Spleen (tissue), 11 donors: ENCODE results near the gene LPO. TPM values are rescaled to one million over a fixed set of nuclear protein-coding genes. Genes with fewer than 3 reads are reported as not detected.

Experiments
- DNase-seq: peaks from one replicate; pipeline ENCODE4 v3.0.0-alpha.2; 2020
- H3K27ac ChIP-seq, 8 donors: fragments of 200-600 bp; sonication (generic) in 7 of 8; 1 replicate in 4 of 8; 2 replicates in 4 of 8; pipeline versions ENCODE4 v1.5.0 to v1.8.0; 2016 to 2021; ENCODE audit warnings: inconsistent platforms in 4 of 8, mild to moderate bottlenecking in 4 of 8, moderate library complexity in 1 of 8
- H3K27me3 ChIP-seq, 7 donors: fragments of 200-600 bp; sonication (generic) in 6 of 7; replicated peaks in 1 of 7; 1 replicate in 4 of 7; 2 replicates in 3 of 7; pipeline versions ENCODE4 v1.5.0 to v1.8.0; 2016 to 2021; ENCODE audit warnings: inconsistent platforms in 3 of 7, mild to moderate bottlenecking in 1 of 7
- H3K36me3 ChIP-seq, 6 donors: fragments of 200-600 bp; sonication (generic) in 5 of 6; 1 replicate in 4 of 6; 2 replicates in 2 of 6; pipeline versions ENCODE4 v1.5.0 to v1.8.0; 2016 to 2021; ENCODE audit warnings: inconsistent platforms in 2 of 6
- H3K4me1 ChIP-seq, 6 donors: fragments of 200-600 bp; sonication (generic) in 5 of 6; 1 replicate in 3 of 6; 2 replicates in 3 of 6; pipeline versions ENCODE4 v1.5.0 to v1.8.0; 2016 to 2021; ENCODE audit warnings: inconsistent platforms in 3 of 6
- H3K4me3 ChIP-seq, 8 donors: fragments of 200-600 bp; sonication (generic) in 7 of 8; 1 replicate in 4 of 8; 2 replicates in 4 of 8; pipeline versions ENCODE4 v1.5.0 to v1.8.0; 2016 to 2021; ENCODE audit warnings: inconsistent platforms in 4 of 8, mild to moderate bottlenecking in 4 of 8, moderate library complexity in 2 of 8
- H3K9me3 ChIP-seq, 8 donors: fragments of 200-600 bp; sonication (generic) in 7 of 8; 1 replicate in 4 of 8; 2 replicates in 4 of 8; pipeline versions ENCODE4 v1.5.0 to v1.8.0; 2016 to 2021; ENCODE audit warnings: inconsistent platforms in 4 of 8
- CTCF ChIP-seq, 11 experiments: fragments of 200-600 bp in 7 of 11; fragments of 450-650 bp in 4 of 11; sonication (generic) in 4 of 11; IDR thresholded peaks in 8 of 11; conservative IDR thresholded peaks in 3 of 11; 1 replicate in 7 of 11; 2 replicates in 4 of 11; pipeline versions ENCODE4 v1.4.0 to v1.8.0; 2016 to 2021; ENCODE audit warnings: antibody characterized with exemption in 11 of 11, inconsistent platforms in 4 of 11, mild to moderate bottlenecking in 1 of 11
- POLR2A ChIP-seq, 3 donors: fragments of 450-650 bp; IDR thresholded peaks; one replicate each; pipeline ENCODE4 v1.5.1; 2017; ENCODE audit warnings: antibody characterized with exemption in 3 of 3, mild to moderate bottlenecking in 1 of 3
- POLR2AphosphoS5 ChIP-seq, 3 donors: sonication (generic); formaldehyde crosslinking; IDR thresholded peaks; one replicate each; pipeline ENCODE4 v1.5.1; 2017; ENCODE audit warnings: antibody characterized with exemption in 3 of 3
- WGBS, 5 donors: extraction: QIAGEN DNeasy Blood & Tissue Kit in 3 of 5; methylation state at CpG; one replicate each; pipeline versions ENCODE4 v1.1.5 to v1.1.7; 2013 to 2018; 5-methylcytosine and 5-hydroxymethylcytosine counted together
- intact Hi-C: fragments of 100-400 bp; cut with DNase I; formaldehyde crosslinking; loops from one replicate; pipeline ENCODE4 v1.15.0; 2023; ENCODE audit warnings: low total_unique reads
- polyA plus RNA-seq, 3 donors: library from polyadenylated mRNA; stranded (reverse); fragments of 200-250 nt; gene quantifications; one replicate each; pipeline ENCODE4 v1.2.1, GENCODE V29; 2013
- total RNA-seq, 7 donors: library from RNA; depleted of rRNA in 3 of 7; stranded (reverse); fragments of >200 nt in 3 of 7; fragmentation: NEBNext Ultra II Directional in 4 of 7; extraction: Animal tissue kit (Norgen Biotek cat#: 25700) in 4 of 7; gene quantifications; one replicate each; pipeline versions ENCODE4 v1.1.0 to v1.2.1, GENCODE V29; 2016 to 2021
- donor health status: healthy with polysubstance abuse.
- donor health status: DM: no; HTN: no; CAD: no; lungs with moderate emphysema.
- donor health status: DM: no; HTN: no; CAD: no.
- donor health status: Bipolar disorder and iron deficiency.
- donor health status: healthy.
- donor health status: DM: no; HTN: no; CAD: no.
- donor health status: DM: yes; HTN: yes; CAD: no.

LPO gene
- total and polyA plus RNA-seq, 10 donors, result 0.02 to 0.10 (median 0.06) TPM; not detected in 7

GRCh38 chr17:58228679-58229078 is 9.7 kb upstream of the LPO start:
- intact Hi-C loops, result no loop called here
- H3K9me3 ChIP-seq, result no peaks in the 10 kb centered on the region
- no peaks in the 10 kb centered on the region for H3K36me3 ChIP-seq
- peaks cover 0 to 27% (median 17%) of the 10 kb centered on the region in 6 donors for H3K4me1 ChIP-seq
- no peak overlapping the region for H3K4me3 ChIP-seq
- H3K27ac ChIP-seq, result no peak overlapping the region
- 43 to 64% (median 57%) methylated on average over 3 of the region's 3 CpGs for whole genome bisulfite sequencing, 5 donors
- H3K27me3 ChIP-seq, result peaks cover 0 to 8% (median 0%) of the 10 kb centered on the region in 7 donors
- TF ChIP-seq POLR2AphosphoS5 (IDR thresholded peaks at IDR 0.05) (no peak), POLR2A (IDR thresholded peaks at IDR 0.05) (no peak), CTCF (IDR thresholded peaks at IDR 0.05 in 8 of 11, conservative IDR thresholded peaks at IDR 0.05 in 3 of 11) (no peak)
- no peak for DNase-seq

- intact Hi-C loops, result no loop called here
- no peak overlapping the region for H3K27ac ChIP-seq
These were observed 9.0 kb upstream of the LPO start for GRCh38 chr17:58229384-58229783.

DNA sequence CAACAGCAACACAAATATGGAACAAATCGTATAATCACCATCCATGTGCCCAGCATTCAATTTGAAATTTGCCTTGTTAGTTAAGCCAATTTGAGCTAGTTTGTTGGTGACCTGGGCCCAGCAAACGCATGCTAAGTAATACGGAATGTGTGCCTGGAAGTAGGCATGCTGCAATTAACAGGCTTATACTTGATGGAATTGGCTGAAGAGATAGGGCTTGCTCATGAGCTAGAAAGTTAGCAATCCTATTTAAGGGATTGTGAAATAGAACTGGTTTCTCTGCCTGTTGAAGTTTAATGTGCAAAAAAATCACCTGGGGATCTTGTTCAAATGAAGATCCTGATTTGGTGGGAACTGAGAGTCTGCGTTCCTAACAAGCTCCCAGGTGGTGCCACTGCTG is 8.5 kb upstream of the LPO start:
- H3K27ac ChIP-seq, result no peak overlapping the region
- intact Hi-C loops, result no loop called here
- 91 to 96% (median 94%) methylated on average over 4 of the region's 4 CpGs for WGBS, 5 donors
- H3K4me3 ChIP-seq, result no peak overlapping the region
- TF ChIP-seq CTCF (IDR thresholded peaks at IDR 0.05 in 8 of 11, conservative IDR thresholded peaks at IDR 0.05 in 3 of 11) (no peak), POLR2A (IDR thresholded peaks at IDR 0.05) (no peak), POLR2AphosphoS5 (IDR thresholded peaks at IDR 0.05) (no peak)
- no peak for DNase-seq
- peaks cover 0 to 8% (median 0%) of the 10 kb centered on the region in 7 donors for H3K27me3 ChIP-seq
- no peaks in the 10 kb centered on the region for H3K36me3 ChIP-seq
- no peaks in the 10 kb centered on the region for H3K9me3 ChIP-seq
- peaks cover 0 to 33% (median 19%) of the 10 kb centered on the region in 6 donors for H3K4me1 ChIP-seq

More at GRCh38 chr17:58229384-58229783, 9.0 kb upstream of the LPO start:
- H3K27me3 ChIP-seq, result peaks cover 0 to 8% (median 0%) of the 10 kb centered on the region in 7 donors
- H3K4me3 ChIP-seq, result no peak overlapping the region
- H3K9me3 ChIP-seq, result no peaks in the 10 kb centered on the region
- no peaks in the 10 kb centered on the region for H3K36me3 ChIP-seq
- TF ChIP-seq POLR2A (IDR thresholded peaks at IDR 0.05) (no peak), POLR2AphosphoS5 (IDR thresholded peaks at IDR 0.05) (no peak), CTCF (IDR thresholded peaks at IDR 0.05 in 8 of 11, conservative IDR thresholded peaks at IDR 0.05 in 3 of 11) (no peak)
- H3K4me1 ChIP-seq, result peaks cover 0 to 33% (median 19%) of the 10 kb centered on the region in 6 donors
- DNase-seq, result no peak
- 79 to 94% (median 89%) methylated on average over 1 of the region's 1 CpG for WGBS, 5 donors

- no peak for DNase-seq
- TF ChIP-seq POLR2AphosphoS5 (IDR thresholded peaks at IDR 0.05), result no peak
- TF ChIP-seq POLR2A (IDR thresholded peaks at IDR 0.05), result no peak
- TF ChIP-seq CTCF (IDR thresholded peaks at IDR 0.05 in 8 of 11, conservative IDR thresholded peaks at IDR 0.05 in 3 of 11), result no peak
- WGBS, 5 donors, result 43 to 60% (median 49%) methylated on average over 2 of the region's 2 CpGs
- peaks cover 0 to 17% (median 0%) of the 10 kb centered on the region in 7 donors for H3K27me3 ChIP-seq
- no peaks in the 10 kb centered on the region for H3K9me3 ChIP-seq
- peaks cover 0 to 33% (median 19%) of the 10 kb centered on the region in 6 donors for H3K4me1 ChIP-seq
- H3K27ac ChIP-seq, result peak overlapping the region in 5 of 8 donors; percentile 29 to 77 (median 57)
- intact Hi-C loops, result no loop called here
- no peaks in the 10 kb centered on the region for H3K36me3 ChIP-seq
- no peak overlapping the region for H3K4me3 ChIP-seq
These were observed 6.7 kb upstream of the LPO start for GRCh38 chr17:58231641-58232040.
